ENCODE data around the gene VRTN.

DNA sequence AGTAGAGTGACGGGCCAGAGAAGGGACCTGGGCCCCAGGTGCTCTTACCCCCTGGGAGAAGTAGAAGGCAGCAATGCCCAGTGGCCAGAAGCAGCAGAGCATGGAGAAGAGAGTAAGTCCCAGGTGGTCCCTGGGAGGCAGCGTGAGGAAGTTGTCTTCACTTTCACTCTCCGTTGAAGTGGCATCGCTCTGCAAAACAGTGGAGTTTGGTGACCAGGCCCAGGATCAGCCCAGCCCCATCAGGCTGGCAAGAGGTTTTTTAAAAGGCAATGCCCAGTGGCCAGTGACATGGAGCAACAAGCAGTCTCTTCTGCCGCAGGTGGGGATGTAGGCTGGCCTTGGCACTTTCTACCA lies 59.5 kb downstream of the VRTN start:
- TF ChIP-seq SNAPC5 (CRISPR knock-in tag; IDR thresholded peaks at IDR 0.05) (no peak), MAZ (CRISPR knock-in tag; conservative IDR thresholded peaks at IDR 0.05 in 1 of 2, IDR thresholded peaks at IDR 0.05 in 1 of 2) (no peak), ZBTB8A (IDR thresholded peaks at IDR 0.05; ENCODE audit: partially characterized antibody) (no peak), PCBP1 (IDR thresholded peaks at IDR 0.05; ENCODE audit: low read depth, low read length, poor library complexity, severe bottlenecking) (no peak), ELF4 (CRISPR knock-in tag; IDR thresholded peaks at IDR 0.05) (no peak), ZNF311 (CRISPR knock-in tag; IDR thresholded peaks at IDR 0.05) (no peak), BRD9 (IDR thresholded peaks at IDR 0.05; ENCODE audit: low read depth, partially characterized antibody) (no peak), BRF1 (IDR thresholded peaks at IDR 0.05; ENCODE audit: borderline replicate concordance, extremely low read depth, insufficient read length) (no peak), PHF21A (IDR thresholded peaks at IDR 0.05; ENCODE audit: borderline replicate concordance, low read depth) (no peak), SIN3B (IDR thresholded peaks at IDR 0.05; ENCODE audit: low read depth) (no peak)
- TF ChIP-seq, protein P1, sequence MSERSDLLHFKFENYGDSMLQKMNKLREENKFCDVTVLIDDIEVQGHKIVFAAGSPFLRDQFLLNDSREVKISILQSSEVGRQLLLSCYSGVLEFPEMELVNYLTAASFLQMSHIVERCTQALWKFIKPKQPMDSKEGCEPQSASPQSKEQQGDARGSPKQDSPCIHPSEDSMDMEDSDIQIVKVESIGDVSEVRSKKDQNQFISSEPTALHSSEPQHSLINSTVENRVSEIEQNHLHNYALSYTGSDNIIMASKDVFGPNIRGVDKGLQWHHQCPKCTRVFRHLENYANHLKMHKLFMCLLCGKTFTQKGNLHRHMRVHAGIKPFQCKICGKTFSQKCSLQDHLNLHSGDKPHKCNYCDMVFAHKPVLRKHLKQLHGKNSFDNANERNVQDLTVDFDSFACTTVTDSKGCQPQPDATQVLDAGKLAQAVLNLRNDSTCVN (CRISPR knock-in tag; IDR thresholded peaks at IDR 0.05): no peak
- TF ChIP-seq, protein P2, sequence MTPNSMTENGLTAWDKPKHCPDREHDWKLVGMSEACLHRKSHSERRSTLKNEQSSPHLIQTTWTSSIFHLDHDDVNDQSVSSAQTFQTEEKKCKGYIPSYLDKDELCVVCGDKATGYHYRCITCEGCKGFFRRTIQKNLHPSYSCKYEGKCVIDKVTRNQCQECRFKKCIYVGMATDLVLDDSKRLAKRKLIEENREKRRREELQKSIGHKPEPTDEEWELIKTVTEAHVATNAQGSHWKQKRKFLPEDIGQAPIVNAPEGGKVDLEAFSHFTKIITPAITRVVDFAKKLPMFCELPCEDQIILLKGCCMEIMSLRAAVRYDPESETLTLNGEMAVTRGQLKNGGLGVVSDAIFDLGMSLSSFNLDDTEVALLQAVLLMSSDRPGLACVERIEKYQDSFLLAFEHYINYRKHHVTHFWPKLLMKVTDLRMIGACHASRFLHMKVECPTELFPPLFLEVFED (CRISPR knock-in tag; conservative IDR thresholded peaks at IDR 0.05): no peak
